NCI-H2081 treated with DMSO at 0.1 percent for 48 hours (cell line): ENCODE measurements around the gene ZIC2.

Source experiments
- DNase-seq: peaks from one replicate; lab custom pipeline; 2025; lab: John Stamatoyannopoulos, UW

The ZIC2 gene

DNA sequence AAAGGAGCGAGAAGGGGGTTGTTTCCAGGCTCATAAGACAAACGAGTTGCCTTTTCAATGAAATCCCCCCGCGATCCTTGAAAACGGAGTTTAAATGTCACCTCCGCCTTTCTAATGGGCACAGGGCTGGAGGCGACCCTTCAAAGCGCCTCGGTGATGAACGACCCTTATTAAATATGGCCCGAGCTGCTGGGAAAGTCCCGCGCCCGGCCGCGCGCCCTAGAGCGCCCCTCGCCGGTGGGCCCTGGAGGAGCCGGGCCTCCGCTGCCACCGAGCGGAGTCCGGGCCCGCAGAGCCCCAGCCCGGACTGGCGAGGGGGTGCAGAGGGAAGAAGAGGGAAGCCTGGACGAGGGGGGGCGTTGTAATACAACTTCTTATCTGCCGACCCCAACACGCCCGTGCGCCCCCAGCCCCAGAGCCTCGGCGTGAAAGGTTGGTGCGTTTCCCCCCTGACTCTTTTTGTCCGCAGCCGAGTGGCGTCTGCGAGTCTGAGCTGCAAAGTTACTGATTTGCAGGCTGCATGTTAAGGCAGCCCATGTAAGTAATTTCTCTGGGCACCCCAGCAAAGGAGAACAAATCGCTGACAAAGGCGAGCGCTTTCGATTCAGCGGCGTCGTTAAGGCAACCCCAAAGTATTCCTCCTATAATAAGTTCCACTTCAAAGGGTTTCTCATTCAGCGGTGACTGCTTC, 21.9 kb upstream of the ZIC2 start:
- no peak for DNase-seq

DNA sequence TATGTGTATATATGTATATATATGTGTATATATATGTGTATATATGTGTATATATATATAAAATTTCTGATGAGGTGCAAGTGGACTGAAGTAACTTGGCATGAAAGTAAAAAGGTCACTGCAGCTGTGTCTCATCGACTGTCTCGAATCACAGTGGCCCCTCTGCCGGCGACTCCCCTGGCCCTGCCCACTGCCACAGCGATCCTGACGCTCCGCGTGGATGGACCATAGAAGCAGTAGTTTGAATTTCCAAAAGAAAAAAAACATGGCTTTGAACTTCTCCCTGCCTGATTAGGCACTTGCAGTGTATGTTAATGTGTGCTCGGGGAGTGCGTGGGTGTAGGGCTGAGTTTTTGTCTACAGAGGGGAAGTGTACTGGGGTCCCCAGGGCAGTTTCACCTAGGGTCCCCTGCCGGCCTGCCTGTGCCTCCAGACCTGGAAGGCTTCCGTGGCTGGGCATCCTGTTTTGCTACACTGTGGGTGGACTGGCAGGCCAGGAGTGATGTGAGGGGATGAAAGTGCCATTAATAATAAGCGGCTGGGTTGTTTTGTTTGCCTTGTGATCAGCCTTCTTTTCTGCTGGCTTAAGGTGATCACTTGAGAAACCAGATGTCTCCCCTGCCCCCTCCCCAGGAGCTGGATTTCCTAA, 20.8 kb upstream of the ZIC2 start:
- DNase-seq, result no peak

DNA sequence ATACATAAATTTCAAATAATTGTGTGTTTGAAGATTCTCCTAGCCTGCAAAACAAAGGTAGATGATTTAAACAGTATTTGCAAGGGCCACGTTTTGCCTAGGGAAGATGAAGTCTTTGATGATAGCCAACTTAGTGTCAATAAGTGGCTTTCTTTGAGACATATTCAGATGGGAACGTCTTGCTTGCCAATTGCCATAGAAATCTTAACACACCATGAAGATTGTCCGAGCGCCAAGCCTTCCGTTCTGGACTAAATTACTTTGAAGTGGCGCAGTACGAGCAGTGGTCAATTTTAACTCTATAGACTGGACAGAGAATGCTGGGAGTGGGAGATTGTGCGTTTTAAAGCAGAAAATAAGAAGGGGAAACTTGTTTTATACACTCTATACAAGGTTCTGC, 19.9 kb upstream of the ZIC2 start:
- DNase-seq, result no peak

DNA sequence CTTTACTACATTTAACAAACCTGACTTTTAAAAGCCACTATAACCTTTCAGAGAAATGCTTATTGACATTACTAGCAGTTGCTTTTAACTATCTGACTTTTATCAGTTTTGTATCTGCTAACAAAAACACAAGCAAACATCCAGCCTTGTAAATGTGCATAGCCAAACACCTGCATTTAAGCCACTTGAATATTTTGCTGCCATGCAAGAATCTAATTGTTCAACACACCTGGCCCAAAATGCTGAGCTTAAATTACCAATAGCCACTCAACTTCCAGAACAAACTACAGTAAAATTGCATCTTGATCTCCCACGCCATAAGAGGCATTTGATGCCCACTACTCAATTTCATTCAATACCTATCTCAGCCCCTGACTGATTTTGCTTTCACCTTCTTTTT, 19.3 kb upstream of the ZIC2 start:
- no peak for DNase-seq

DNA sequence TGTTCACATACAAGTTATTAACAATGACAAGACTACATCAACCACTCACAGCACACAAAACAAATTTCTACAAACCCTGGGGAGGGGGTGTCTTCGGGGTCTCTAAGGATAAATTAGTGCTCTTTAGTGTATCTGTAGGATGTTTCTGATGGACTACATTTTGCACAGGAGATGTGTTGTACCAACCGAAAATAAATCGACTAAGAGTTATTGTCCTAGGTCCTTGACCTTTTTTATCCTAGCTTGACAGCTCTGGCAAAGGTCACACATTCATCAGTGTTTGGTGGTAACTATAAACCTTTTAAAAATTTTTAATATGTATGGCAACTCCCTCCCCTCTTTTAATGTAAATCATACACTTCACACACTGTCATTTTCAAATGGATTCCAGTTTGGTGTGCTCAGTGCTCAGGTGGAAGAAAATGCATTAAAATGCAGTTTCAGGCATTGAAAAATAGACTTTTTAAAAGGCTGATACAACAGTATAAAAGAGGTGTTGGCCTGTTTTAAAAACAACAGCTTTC, 17.7 kb upstream of the ZIC2 start:
- DNase-seq, result no peak

DNA sequence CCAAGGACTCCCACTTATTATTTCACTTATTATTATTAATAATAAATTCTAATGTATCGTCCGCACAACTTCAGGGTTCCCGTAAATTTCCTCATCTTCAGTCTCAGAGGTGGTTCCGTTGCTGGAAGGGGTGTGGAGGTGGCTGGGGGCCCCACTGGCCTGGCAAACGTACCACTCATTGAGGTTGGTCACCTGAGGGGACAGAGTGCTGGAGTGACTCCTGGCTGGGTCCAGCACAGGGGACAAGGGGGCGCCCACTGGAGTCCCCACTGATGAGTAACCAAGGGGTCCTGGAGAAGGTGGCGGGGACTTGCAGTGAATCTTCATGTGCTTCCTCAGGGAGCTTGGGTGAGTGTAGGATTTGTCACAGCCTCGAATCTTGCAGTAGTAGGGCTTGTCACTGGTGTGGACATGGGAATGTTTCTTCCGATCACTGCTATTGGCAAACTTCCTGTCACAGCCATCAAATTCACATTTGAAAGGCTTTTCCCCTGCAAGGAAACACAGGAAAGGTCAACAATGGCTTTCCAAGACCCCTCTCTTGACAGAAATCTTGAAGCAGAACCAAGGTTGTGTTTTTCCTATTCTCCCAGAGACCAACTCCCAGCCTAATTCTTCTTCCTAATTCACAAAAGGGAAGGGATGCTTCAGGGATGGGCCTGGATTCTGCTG, 16.1 kb upstream of the ZIC2 start:
- no peak for DNase-seq

DNA sequence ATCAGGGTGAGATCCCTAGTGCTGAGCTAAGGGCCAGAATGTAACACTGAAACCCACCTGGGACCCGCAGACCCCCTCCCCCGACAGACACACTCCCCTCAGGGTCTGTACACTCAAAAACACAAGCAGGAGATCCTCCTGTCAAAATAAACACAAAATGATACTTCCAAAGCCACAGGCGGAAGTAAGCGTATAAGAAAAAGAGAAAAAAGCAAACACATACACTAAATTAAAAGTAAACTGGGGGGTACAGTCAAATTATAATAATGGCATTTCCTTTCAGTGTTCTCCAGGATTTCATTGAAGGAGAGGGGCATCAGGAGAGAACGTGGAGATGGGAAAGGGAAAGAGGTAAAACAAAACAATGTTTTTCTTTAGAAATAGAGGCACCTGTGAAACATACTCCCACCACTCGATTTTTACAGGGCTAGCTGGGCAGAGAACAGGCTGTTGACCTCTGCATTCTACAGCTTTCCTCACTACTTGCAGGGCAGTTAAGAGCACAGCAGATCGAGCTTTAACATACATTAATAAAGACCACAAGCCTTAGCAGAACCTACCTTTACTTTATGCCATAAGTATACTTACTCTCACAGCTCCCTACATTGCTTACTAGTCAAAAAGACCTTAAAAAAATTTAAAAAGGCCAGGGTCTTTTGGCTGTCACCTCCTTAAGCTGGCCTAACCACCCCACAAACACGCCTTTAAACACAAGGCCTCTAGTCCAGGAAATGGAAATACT, 15.3 kb upstream of the ZIC2 start:
- DNase-seq, result no peak

DNA sequence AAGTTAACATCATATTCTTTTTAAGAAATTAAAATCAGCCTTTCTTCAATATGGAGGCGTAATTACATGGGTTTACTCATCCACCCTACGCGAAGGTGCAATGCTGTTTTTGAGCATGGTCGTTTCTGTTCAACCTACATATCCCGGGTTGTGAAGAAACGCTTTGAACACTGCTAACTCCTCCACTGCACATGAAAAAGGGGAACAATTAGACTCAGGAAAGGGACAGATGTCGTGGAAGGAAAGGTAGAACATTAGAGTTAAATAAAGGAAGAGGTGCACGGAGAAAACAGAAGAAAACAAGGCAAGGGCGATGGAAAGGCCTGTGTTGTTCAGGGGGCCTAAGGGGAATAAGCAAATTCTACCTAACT, 14.1 kb upstream of the ZIC2 start:
- DNase-seq, result no peak

DNA sequence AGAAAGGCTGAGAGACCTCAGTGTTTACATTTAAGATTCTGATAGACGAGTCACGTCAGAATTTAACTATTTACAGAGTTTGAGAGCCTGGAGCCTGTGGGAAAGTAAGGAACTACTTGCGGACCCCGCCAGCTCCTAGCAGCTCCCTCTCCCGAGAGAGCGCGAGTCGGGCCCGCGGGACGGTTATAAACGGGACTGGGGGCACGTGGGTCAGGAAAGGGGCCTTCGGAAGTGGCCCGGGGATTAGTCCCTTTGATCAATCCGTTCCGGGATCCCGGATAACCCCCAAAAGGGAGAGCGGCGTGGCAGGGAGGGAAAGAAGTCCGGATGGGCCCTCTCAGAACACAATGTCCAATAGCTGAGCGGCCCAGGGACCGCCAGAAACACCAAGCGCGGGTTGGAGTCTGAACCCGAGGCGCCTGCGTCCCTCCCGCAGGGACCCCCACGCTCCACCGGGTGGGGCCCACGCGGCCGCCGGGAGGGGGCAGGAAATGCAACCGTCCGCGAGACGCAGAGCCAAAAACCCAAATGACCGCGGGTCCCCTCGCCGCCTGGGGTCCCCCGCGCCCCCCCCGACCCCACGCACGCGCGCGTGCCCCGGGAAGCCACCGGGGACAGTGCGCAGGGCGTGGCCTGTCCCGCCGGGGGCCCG, 13.6 kb upstream of the ZIC2 start:
- no peak for DNase-seq

DNA sequence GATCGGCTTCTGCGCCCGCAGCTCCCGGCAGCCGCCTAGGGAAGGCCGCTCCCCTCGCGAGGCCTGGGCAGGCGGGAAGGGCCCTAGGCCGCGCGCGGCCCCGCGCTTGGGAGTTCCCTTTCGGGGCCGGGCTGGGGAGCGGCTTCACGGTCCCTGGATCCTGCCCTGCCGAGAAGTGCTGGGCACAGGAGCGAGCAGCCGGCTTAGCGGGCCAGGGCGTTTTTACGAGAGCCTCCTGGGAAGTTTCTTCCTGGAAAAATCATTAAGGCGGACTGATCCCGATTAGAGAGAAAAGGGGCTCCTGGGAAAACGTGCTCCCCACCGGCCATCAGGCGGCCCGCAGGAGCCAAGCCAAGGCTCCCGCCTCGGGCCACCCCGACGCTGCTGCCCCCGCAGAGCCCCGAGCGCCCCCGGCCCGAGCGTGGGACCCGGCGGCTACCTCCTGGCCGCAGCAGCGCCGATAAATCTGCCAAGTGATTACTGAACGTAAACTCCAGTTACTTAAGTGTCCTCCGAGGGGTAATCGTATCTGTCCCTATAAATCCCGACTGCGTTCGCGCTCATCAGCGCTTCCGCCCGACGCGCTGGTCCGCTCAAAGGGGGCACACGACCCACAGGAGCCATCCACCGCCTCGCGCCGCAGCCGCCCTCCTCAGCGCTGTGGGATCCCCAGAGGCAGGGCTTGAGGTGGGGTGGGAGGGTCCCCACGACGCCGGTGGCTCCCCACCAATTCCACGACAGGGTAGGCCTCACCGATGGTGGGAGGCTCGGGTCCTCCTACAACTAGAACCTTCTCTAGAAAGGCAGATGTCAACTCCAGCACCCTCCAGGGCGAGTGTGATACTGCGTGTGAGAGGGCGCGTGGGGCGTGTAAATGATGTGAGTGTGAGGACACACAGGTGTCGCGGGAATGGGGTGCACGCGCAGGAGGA, 12.8 kb upstream of the ZIC2 start:
- no peak for DNase-seq

DNA sequence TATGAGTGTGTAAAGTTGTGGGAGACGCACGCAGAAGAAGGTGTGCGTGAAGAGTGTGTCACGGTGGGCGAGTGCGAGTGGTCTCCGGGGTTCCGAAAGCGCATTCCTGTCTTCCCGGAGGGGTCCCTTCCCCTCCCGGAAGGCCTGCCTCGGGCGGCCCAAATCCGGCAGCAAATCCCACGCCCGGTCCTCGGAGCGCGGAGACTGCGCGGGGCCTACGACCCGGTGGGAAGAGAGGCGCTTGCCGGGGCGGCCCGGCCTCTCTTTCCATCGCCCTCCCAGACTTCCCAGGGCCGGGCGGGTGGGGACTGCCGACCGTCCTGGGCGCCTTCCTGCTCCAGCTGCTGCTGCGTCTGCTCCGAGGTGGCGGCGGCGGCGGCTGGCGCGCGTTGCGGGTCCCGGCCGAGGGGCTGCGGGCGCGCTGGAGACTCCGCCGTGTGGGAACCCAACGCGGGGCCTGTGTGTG, 12.1 kb upstream of the ZIC2 start:
- no peak for DNase-seq

DNA sequence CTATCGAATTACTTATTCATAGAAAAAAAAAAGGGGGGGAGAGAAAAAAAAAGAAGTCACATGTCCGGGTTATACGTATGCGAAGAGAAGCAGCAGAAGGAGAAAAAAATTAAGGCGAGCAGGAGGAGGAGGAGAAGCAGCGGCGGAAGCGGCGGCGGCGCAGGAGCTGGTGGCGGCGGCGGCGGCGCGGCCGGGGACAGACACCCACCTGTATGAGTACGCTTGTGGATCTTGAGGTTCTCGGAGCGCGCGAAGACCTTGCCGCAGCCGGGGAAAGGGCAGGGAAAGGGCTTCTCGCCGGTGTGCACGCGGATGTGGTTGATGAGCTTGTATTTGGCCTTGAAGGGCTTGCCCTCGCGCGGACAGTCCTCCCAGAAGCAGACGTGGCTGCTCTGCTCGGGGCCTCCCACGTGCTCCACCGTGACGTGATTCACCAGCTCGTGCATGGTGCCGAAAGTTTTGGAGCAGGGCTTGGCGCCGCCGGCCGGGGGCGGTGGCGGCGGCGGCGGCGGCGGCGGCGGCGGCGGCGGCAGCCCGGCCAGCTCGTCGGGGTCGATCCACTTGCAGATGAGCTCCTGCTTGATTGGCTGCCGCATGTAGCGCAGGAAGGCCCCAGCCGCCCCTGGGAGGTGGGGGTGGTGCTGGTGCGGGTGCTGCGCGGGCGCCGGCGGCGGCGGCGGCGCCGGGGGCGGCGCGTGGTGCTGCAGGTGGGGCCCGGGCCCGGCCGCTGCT, 11.5 kb upstream of the ZIC2 start:
- no peak for DNase-seq

DNA sequence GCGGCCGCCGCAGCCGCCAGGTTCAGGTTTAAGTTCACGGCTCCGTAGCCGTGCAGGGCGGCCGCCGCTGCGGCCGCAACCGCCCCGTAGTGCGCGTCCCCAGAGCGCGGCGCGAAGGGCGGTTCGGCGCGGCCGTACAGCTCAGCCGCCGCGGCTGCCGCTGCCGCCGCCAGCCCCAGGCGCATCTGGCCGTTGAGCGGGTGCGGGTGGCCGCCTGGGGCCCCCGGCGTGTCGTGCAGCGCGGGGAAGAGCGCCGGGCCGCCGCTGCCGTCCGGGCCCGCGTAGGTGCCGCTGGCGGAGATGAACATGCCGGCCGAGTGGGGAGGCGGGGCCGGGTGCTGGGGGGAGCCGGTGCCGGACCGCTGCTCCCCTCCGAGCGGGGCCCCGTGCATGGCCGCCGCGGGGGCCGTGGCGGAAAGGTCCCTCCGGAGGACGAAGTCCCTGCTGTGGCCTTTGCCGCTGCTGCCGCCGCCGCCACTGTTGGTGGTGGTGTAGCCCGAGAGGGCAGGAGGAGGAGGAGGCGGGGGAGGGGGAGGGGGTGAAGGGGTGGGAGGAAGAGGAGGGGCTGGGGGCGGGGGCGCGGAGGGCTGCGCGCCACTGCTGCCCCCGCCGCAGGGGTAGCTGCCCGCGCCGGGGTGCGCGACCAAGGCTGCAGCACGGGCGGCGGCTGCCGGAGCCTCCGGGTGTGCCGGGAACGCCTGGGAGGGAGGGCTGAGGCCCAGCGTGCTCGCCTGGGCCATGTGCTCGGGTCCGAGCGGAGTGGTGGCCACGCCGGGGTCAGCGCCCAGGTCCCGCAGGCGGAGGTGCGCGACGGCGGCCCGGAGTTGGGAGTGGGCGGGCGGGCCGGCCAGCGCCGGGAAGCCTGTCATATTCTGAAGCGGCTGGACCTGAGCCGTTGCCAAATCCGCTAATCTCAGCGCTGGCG, 10.7 kb upstream of the ZIC2 start:
- DNase-seq, result no peak

DNA sequence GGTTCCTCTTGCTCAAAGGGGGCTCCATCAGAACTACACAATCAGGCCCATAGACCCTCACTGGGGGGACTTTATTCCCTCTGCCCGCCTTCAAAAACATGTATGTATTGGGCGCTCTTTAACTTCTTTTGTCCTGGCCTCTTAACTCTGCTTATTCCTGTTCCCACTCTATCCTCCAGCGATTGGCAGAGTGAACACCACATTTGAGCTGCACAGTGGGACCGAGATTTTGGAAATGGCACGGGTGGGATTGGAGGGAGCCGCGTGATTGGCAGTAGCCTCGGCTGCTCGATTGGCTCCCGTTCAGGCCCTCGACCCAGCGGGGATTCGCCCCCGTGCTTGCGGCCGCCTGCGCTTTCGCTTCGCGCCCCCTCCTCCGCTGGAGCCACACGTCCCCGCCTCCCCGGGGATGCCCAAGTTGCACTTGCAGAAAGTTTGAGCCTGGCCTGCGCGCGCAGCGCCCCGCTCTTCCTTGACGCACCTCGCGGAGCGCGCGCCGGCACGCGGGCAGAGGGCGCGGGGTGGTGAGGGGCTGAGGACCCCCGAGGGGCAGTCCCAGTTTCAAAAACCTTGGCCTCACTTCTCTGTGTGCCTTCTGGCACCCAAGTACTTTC, 9.9 kb upstream of the ZIC2 start, which contains the start of gene ZIC5:
Gene ZIC5 (minus strand): TSS at position 192 of the 614 bp plus-strand sequence. CDS start 164 bp downstream, at position 28.
- no peak for DNase-seq

DNA sequence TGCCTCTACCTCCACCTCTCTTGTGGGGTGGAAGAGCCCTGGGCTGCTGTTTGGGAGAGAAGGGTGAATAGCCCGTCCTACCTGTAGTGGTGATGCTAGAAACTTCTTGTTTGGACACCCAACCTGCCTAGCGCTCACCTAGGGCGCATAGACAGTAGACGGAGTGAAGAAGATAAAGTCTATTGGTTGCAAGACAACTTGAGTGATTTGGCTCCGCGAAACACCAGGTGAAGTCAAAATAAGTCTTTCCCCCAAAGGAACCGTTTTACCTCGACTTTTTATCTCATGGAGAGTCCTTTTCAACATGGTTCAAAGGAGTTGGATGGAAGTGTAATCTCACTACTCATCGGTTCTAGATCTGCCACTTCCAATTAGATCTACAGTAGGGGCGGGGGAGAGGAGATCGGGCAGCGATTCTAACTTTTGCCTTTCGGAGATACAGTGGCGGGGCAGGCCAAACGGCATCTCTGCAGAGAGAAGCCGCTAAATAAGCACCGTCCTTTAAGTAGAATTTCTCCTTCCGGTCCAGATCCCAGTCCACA, 9.3 kb upstream of the ZIC2 start:
- DNase-seq, result no peak

DNA sequence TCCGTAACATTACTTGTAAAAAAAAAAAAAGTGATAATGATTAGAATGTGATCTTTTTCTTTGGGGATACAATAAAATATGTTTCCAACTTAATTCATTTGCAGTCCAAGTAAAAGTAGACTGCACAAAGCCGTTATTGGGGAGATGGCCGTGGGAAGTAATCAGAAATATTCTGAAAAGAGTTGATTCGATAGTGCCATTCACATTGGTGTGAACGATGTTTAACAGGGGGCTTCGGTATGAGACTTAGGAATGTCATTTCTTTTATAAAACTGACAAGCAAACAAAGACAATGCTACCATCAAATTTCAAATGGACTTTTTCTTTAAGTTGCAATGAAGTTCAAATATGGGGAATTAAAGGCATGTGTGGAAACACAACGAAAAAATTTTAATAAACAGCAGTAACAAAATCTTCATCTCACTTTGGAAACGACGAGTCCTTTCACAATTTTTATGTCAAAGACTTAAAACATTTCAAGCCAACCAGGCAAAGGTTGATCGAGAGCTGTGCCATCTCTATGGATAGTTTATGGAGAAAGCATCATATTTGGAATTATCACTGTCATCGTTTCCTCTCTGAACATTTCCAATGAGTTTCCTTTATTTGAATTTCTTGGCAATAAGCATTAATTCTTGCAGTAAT, 8.3 kb upstream of the ZIC2 start:
- DNase-seq, result no peak

DNA sequence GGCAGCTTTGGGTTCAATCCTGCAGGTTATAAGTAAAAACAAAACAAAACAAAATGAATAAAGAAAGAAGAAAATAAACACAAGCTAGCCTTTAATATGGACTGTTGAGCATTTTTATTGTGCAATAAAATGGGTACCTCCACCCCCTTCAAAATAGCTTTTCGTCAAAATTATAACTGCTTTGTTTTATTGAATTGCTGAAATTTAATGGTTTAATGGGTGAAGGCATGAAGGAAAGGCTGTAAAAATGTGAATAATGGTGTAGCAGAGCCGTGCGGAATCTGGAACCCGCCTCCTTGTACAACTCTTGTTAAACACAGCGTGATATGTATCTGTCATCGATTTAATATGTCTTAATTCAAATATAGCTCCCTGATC, 7.8 kb upstream of the ZIC2 start:
- DNase-seq, result no peak
